ENCODE data around the gene DLL1. TPM values are rescaled to one million over a fixed set of nuclear protein-coding genes. Genes with fewer than 3 reads are reported as not detected.

DLL1 gene
- total RNA-seq, 1 experiment from 2014 or later: 2.8 TPM

- H2BK120ac ChIP-seq (ENCODE audit: low read depth, low read length, poor library complexity, severe bottlenecking): no peak overlapping the region
- Mint-ChIP-seq H3K4me1 (peaks cover 6 to 24% of the 10 kb centered on the region in 2 experiments), H3K36me3 (ENCODE audit: insufficient read depth in 1 of 3, low read depth in 3 of 3) (no peaks in the 10 kb centered on the region; a peak in 1 of 7 replicates), H3K27me3 (ENCODE audit: low read depth) (no peaks in the 10 kb centered on the region; the same call in 1 of the 2 replicates), H3K9me3 (no peaks in the 10 kb centered on the region; a peak in 1 of 5 replicates), H3K27ac (no peak overlapping the region), H3K4me3 (no peak overlapping the region)
- no peak overlapping the region for H2BK15ac ChIP-seq (ENCODE audit: low read depth, low read length)
- no peak overlapping the region for H3K27ac ChIP-seq (ENCODE audit: insufficient read length, low read depth, low read length)
- H2BK20ac ChIP-seq (ENCODE audit: low read depth, low read length, poor library complexity, severe bottlenecking): no peak overlapping the region
- H3K56ac ChIP-seq (ENCODE audit: insufficient read length, low read depth, low read length): no peak overlapping the region
- no peak overlapping the region for H3K4ac ChIP-seq (ENCODE audit: low read depth, low read length)
- no peak overlapping the region for H2BK12ac ChIP-seq (ENCODE audit: insufficient read length, low read depth, low read length)
- no CpG with 5 or more reads among the region's 23 CpGs for WGBS (ENCODE audit: extremely low coverage, insufficient read length, low lambda C conversion rate)
- no peak overlapping the region for H2AFZ ChIP-seq (ENCODE audit: low read length)
- H3K4me2 ChIP-seq (ENCODE audit: insufficient read depth, insufficient read length, low read length): no peak overlapping the region
- H3K4me1 ChIP-seq (ENCODE audit: insufficient read depth, low read length): no peaks in the 10 kb centered on the region
- H3K23me2 ChIP-seq (ENCODE audit: insufficient read length, low read depth, low read length, poor library complexity, severe bottlenecking): no peaks in the 10 kb centered on the region
- no peak overlapping the region for H4K91ac ChIP-seq (ENCODE audit: insufficient read length, low read depth, low read length)
- no peaks in the 10 kb centered on the region for H3K27me3 ChIP-seq (ENCODE audit: insufficient read depth, low read length)
- H3K23ac ChIP-seq (ENCODE audit: insufficient read length, low read depth, low read length): no peak overlapping the region
- H3K14ac ChIP-seq (ENCODE audit: insufficient read depth, low read length): no peak overlapping the region; the same call in 1 of the 2 replicates
- no peak overlapping the region for H4K8ac ChIP-seq (replicated peaks; ENCODE audit: insufficient read length, low read depth, low read length)
- no peaks in the 10 kb centered on the region for H3K9me3 ChIP-seq (ENCODE audit: control insufficient read depth, low read depth, low read length)
- no peak overlapping the region for H3T11ph ChIP-seq (ENCODE audit: low read length)
- H3K9ac ChIP-seq (ENCODE audit: extremely low read depth, insufficient read length, low read length): no peak overlapping the region
- TF ChIP-seq, protein P1, sequence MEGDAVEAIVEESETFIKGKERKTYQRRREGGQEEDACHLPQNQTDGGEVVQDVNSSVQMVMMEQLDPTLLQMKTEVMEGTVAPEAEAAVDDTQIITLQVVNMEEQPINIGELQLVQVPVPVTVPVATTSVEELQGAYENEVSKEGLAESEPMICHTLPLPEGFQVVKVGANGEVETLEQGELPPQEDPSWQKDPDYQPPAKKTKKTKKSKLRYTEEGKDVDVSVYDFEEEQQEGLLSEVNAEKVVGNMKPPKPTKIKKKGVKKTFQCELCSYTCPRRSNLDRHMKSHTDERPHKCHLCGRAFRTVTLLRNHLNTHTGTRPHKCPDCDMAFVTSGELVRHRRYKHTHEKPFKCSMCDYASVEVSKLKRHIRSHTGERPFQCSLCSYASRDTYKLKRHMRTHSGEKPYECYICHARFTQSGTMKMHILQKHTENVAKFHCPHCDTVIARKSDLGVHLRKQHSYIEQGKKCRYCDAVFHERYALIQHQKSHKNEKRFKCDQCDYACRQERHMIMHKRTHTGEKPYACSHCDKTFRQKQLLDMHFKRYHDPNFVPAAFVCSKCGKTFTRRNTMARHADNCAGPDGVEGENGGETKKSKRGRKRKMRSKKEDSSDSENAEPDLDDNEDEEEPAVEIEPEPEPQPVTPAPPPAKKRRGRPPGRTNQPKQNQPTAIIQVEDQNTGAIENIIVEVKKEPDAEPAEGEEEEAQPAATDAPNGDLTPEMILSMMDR (conservative IDR thresholded peaks at IDR 0.05): no peak
- no peak for DNase-seq
- no peak overlapping the region for H4K5ac ChIP-seq (ENCODE audit: insufficient read length, low read depth, low read length)
- no peak overlapping the region for H2BK5ac ChIP-seq (ENCODE audit: insufficient read length, low read length)
- no peaks in the 10 kb centered on the region for H4K20me1 ChIP-seq (ENCODE audit: control insufficient read depth, insufficient read depth, insufficient read length)
- H2AK5ac ChIP-seq (ENCODE audit: insufficient read length, low read length): no peak overlapping the region
- no peaks in the 10 kb centered on the region for H3K79me1 ChIP-seq (ENCODE audit: insufficient read depth, low read depth, low read length, poor library complexity, severe bottlenecking)
- H3K18ac ChIP-seq (ENCODE audit: insufficient read length, low read depth, low read length): no peak overlapping the region
- H3K79me2 ChIP-seq (ENCODE audit: insufficient read depth, low read length): no peaks in the 10 kb centered on the region
Measured at GRCh38 chr6:170245475-170245992, 45.3 kb downstream of the DLL1 start.
